ENCODE measurements around the gene GNPTAB. TPM values are rescaled to one million over a fixed set of nuclear protein-coding genes. Genes with fewer than 3 reads are reported as not detected.

The GNPTAB gene
- total and polyA plus RNA-seq, 7 donors: 10.3 to 36.1 (median 15.3) TPM

DNA sequence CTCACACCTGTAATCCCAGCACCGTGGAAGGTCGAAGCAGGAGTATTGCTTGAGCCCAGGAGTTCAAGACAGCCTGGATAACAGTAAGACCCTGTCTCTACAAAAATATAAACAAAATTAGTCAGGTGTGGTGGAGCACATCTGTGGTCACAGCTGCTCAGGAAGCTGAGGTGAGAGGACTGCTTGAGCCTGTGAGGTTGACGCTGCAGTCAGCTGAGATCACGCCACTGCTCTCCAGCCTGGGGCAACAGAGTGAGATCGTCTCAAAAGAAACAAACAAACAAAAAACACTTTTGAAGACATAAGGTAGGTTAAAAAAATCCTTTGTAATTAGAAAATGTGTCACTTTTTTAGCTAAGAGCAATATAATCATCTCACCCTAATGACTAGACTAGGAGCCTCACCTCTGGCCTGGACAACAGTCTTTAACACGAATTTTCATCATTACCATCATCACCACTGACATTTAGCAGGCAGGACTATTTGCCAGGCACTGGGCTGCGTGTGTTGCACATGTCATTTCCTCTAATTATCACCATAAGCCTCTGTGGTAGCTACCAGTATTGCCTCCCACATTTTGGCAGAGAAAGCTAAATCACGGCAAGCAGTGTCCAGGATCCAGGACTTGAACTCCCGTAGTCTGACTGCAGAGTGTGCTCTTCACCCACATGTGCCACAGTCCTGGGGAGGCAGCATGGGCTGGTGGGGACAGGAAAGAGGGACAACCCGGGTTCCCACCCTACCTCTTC, 86.9 kb downstream of the GNPTAB start:
- ATAC-seq (peak in 1 of 4 donors; percentile 24), DNase-seq (no peak)
- peaks cover 11 to 92% of the 10 kb centered on the region in 2 donors for H3K36me3 ChIP-seq (ENCODE audit: insufficient read depth in 1 of 2, low read depth in 1 of 2)
- H3K27ac ChIP-seq: no peak overlapping the region
- no peaks in the 10 kb centered on the region for H3K4me1 ChIP-seq
- intact Hi-C loops (cut with DNase I): no loop called here
- no peaks in the 10 kb centered on the region for H3K9me3 ChIP-seq
- no peak overlapping the region for H3K4me3 ChIP-seq
- TF ChIP-seq, protein P1, sequence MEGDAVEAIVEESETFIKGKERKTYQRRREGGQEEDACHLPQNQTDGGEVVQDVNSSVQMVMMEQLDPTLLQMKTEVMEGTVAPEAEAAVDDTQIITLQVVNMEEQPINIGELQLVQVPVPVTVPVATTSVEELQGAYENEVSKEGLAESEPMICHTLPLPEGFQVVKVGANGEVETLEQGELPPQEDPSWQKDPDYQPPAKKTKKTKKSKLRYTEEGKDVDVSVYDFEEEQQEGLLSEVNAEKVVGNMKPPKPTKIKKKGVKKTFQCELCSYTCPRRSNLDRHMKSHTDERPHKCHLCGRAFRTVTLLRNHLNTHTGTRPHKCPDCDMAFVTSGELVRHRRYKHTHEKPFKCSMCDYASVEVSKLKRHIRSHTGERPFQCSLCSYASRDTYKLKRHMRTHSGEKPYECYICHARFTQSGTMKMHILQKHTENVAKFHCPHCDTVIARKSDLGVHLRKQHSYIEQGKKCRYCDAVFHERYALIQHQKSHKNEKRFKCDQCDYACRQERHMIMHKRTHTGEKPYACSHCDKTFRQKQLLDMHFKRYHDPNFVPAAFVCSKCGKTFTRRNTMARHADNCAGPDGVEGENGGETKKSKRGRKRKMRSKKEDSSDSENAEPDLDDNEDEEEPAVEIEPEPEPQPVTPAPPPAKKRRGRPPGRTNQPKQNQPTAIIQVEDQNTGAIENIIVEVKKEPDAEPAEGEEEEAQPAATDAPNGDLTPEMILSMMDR (IDR thresholded peaks at IDR 0.05): no peak
- H3K27me3 ChIP-seq (ENCODE audit: insufficient read depth in 3 of 3, low read length in 2 of 3): no peaks in the 10 kb centered on the region
- WGBS, 3 donors: 60 to 78% (median 73%) methylated on average over 10 of the region's 10 CpGs

DNA sequence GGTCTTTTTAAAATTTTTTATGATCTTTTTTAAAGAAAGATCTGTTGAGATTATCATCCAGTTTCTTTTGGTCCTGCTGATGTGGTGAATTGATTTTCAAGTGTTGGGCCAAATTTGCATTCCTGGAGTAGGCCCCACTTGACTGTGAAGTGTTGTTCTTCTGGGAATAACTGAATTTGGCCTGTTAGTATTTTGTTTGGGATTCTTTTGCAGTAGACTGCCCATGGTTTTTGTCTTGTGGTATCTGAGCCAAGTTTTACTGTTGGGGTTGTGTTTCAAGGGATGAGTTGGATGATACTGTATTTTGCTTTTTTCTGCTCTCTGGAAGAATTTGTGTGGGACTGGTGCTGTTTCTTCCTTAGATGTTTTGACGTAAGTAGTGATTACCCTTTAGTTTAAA, 87.5 kb downstream of the GNPTAB start:
- DNase-seq: no peak
- intact Hi-C loops (cut with DNase I): no loop called here
- 76 to 94% (median 80%) methylated on average over 1 of the region's 1 CpG for WGBS, 3 donors
- no peak overlapping the region for H3K27ac ChIP-seq
- H3K4me1 ChIP-seq: no peaks in the 10 kb centered on the region
- ATAC-seq: no peak
- no peaks in the 10 kb centered on the region for H3K9me3 ChIP-seq
- no peak overlapping the region for H3K4me3 ChIP-seq
- no peaks in the 10 kb centered on the region for H3K27me3 ChIP-seq (ENCODE audit: insufficient read depth in 3 of 3, low read length in 2 of 3)
- TF ChIP-seq, protein P1 (IDR thresholded peaks at IDR 0.05): no peak
- H3K36me3 ChIP-seq (ENCODE audit: insufficient read depth in 1 of 2, low read depth in 1 of 2): peaks cover 8 to 92% of the 10 kb centered on the region in 2 donors

DNA sequence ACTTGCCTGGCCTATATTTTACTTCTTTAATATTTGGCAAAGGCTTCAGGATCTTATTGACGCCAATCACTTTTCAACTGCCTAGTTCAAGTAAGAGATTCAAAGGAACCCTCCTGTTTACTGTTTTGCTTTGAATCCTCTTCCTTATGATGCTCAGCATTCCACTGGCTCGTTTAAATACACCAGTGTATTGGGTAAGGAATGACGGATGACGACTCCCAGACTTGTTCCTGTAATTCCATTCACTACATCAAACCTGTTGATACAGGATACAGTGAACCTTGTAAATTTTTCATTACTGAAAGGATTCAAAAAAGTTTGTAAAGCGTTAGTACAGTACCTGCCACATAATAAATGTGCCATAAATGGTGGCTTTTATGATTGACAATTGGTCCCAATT, 89.8 kb downstream of the GNPTAB start:
- Histone ChIP-seq H3K27me3 (ENCODE audit: insufficient read depth in 3 of 3, low read length in 2 of 3) (no peaks in the 10 kb centered on the region), H3K36me3 (ENCODE audit: insufficient read depth in 1 of 2, low read depth in 1 of 2) (peaks cover 2 to 91% of the 10 kb centered on the region in 2 donors), H3K4me3 (no peak overlapping the region), H3K4me1 (no peaks in the 10 kb centered on the region), H3K9me3 (no peaks in the 10 kb centered on the region), H3K27ac (no peak overlapping the region)
- intact Hi-C loops (cut with DNase I): no loop called here
- DNase-seq: no peak
- ATAC-seq: no peak
- WGBS, 3 donors: 84 to 93% (median 89%) methylated on average over 5 of the region's 5 CpGs
- TF ChIP-seq, protein P1 (IDR thresholded peaks at IDR 0.05): no peak

DNA sequence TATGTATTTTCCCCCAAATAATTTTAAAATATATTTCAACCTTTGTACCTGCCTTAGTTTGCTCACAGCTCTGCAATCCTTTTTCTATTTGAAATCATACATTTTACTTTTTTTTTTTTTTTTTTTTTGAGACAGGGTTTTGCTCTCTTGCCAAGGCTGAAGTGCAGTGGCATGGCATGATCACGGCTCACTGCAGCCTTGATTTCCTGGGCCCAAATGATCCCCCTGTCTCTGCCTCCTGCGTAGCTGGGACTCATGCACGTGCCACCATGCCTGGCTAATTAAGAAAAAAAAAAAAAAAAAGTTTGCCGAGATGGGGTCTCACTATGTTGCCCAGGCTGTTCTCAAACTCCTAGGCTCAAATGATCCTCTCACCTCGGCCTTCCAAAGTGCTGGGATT, 90.2 kb downstream of the GNPTAB start:
- TF ChIP-seq, protein P1 (IDR thresholded peaks at IDR 0.05): no peak
- Histone ChIP-seq H3K27me3 (ENCODE audit: insufficient read depth in 3 of 3, low read length in 2 of 3) (no peaks in the 10 kb centered on the region), H3K4me1 (no peaks in the 10 kb centered on the region), H3K4me3 (no peak overlapping the region), H3K9me3 (no peaks in the 10 kb centered on the region), H3K27ac (no peak overlapping the region), H3K36me3 (ENCODE audit: insufficient read depth in 1 of 2, low read depth in 1 of 2) (peaks cover 2 to 90% of the 10 kb centered on the region in 2 donors)
- DNase-seq (no peak), ATAC-seq (no peak)
- intact Hi-C loops (cut with DNase I): no loop called here
- WGBS, 3 donors: 91 to 96% (median 92%) methylated on average over 5 of the region's 5 CpGs
